ENCODE measurements around the gene NCF2.

DNA sequence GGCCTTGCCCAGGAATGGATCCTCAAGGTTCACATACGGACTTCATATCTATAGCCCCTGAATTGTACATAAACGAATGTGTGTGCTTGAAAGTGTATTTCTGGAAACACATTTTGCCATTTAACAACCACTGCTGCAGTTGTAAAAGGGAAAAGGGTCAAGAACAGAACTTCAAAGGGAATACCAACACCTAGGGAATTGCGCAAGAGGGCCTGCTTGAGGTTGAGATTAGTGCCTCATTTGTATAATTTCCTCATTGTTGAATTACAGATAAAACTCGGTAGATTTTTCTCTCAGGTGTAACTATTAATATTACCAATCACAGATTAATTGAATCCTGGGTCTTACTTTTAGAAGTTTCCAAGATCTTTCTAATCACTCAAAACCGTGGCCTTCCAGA, 6.1 kb downstream of the NCF2 start:
- TF ChIP-seq CTCF (conservative IDR thresholded peaks at IDR 0.05; ENCODE audit: low read depth, low read length) (no peak), EZH2 (IDR thresholded peaks at IDR 0.05; ENCODE audit: borderline replicate concordance, low read depth, low read length, poor library complexity, severe bottlenecking) (no peak)

Measured in A673 (cell line).